RWPE2 (cell line): ENCODE measurements around the gene CDH19.

Experiments
- ATAC-seq: fragments of 200-7000 bp; cut with Tn5 transposase; 3 replicates; pipeline ENCODE4 v1.9.1; 2021; ENCODE audit warnings: low read depth
- DNase-seq: peaks from one replicate; pipeline ENCODE4 v3.0.0-alpha.2; 2020; ENCODE audit warnings: low spot score
- H3K27ac ChIP-seq: fragments of 450-650 bp; 2 replicates; pipeline ENCODE4 v1.5.1; 2017; ENCODE audit warnings: mild to moderate bottlenecking; ENCODE audit not compliant: poor library complexity, severe bottlenecking
- H3K27me3 ChIP-seq: fragments of 250-450 bp; sonication (Bioruptor Pico); 2 replicates; pipeline ENCODE4 v1.5.1; 2021; ENCODE audit warnings: mild to moderate bottlenecking, moderate library complexity; ENCODE audit not compliant: insufficient read depth, poor library complexity, severe bottlenecking
- H3K36me3 ChIP-seq: fragments of 250-450 bp; sonication (Bioruptor Pico); 2 replicates; pipeline ENCODE4 v1.5.1; 2020; ENCODE audit warnings: low read depth, mild to moderate bottlenecking, moderate library complexity
- H3K4me1 ChIP-seq: fragments of 250-450 bp; sonication (Bioruptor Pico); 2 replicates; pipeline ENCODE4 v1.5.1; 2021; ENCODE audit warnings: mild to moderate bottlenecking, moderate library complexity; ENCODE audit not compliant: insufficient read depth, poor library complexity, severe bottlenecking
- H3K4me3 ChIP-seq: fragments of 250-450 bp; sonication (Bioruptor Pico); 2 replicates; pipeline ENCODE4 v1.5.1; 2021; ENCODE audit warnings: mild to moderate bottlenecking, moderate library complexity; ENCODE audit not compliant: severe bottlenecking
- H3K9me3 ChIP-seq: fragments of 250-450 bp; sonication (Bioruptor Pico); 2 replicates; pipeline ENCODE4 v1.5.1; 2021; ENCODE audit warnings: mild to moderate bottlenecking, moderate library complexity; ENCODE audit not compliant: severe bottlenecking
- CTCF ChIP-seq: fragments of 450-650 bp; IDR thresholded peaks from one replicate; pipeline ENCODE4 v1.5.1; 2017; ENCODE audit warnings: mild to moderate bottlenecking, moderate library complexity; ENCODE audit not compliant: poor library complexity, severe bottlenecking

CDH19 gene

DNA sequence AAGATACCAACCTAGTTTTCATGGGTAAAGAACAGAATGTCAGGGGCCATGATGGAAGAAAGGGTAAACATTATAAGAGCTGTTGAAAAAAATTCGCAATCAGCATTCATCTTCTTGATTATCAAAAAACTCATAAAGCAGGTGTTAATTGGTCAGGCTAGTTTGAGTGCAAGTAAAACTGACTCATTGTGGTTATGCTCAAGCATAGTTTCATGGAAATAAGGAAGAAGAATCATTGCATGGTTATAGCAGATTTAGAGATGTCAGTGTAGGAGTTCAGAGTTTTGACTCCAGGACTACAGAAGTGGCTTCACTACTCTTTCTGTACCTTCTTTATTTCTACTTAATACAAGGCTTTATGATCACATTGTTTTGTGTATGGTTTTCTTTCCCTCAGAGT, 26.9 kb upstream of the CDH19 start:
- no peak for TF ChIP-seq CTCF
- no peak for DNase-seq

GRCh38 chr18:66623821-66624220, 19.9 kb upstream of the CDH19 start:
- H3K27ac ChIP-seq, result no peak overlapping the region
- no peaks in the 10 kb centered on the region for H3K36me3 ChIP-seq
- H3K27me3 ChIP-seq, result no peaks in the 10 kb centered on the region
- H3K4me1 ChIP-seq, result no peaks in the 10 kb centered on the region
- H3K4me3 ChIP-seq, result no peak overlapping the region
- no peak for TF ChIP-seq CTCF
- DNase-seq, result no peak
- ATAC-seq, result no peak
- no peaks in the 10 kb centered on the region for H3K9me3 ChIP-seq

More for the DNA sequence above, 26.9 kb upstream of the CDH19 start:
- ATAC-seq, result no peak
- Histone ChIP-seq H3K36me3 (no peaks in the 10 kb centered on the region), H3K27me3 (peaks cover 4% of the 10 kb centered on the region), H3K9me3 (no peaks in the 10 kb centered on the region), H3K27ac (no peak overlapping the region), H3K4me1 (no peaks in the 10 kb centered on the region), H3K4me3 (no peak overlapping the region)

DNA sequence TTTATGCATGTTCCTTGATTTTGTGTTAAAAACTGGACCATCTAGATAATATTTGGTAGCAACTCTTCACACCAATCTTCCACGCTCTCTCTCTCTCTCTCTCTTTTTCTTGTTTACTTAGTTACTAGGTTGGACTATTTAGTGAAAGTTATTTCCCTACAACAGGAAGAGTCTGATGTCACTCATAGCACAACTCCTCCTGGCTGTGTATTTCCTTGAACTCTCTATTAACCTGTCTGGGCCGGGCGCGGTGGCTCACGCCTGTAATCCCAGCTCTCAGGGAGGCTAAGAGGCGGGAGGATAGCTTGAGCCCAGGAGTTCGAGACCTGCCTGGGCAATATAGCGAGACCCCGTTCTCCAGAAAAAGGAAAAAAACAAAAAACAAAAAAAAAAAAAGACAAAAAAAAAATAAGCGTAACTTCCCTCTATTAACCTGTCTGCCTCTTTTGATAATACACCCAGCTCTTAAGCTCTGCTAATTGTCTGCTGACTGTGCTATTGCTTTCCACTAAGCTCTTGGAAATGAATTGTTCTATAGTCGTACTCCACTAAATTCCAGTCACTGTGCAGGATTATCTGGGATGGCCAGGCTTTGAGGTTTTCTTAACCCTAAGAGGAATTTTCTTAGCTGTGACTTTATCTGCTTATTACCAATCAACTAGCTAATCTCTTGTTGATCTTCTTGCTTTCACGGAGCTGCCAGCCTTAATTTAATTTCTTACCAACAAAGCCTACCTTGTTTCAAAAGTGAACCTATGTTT, 18.1 kb upstream of the CDH19 start:
- Histone ChIP-seq H3K9me3 (no peaks in the 10 kb centered on the region), H3K4me3 (no peak overlapping the region), H3K4me1 (no peaks in the 10 kb centered on the region), H3K36me3 (no peaks in the 10 kb centered on the region), H3K27ac (no peak overlapping the region), H3K27me3 (no peaks in the 10 kb centered on the region)
- no peak for TF ChIP-seq CTCF
- ATAC-seq, result no peak
- no peak for DNase-seq

- Histone ChIP-seq H3K27ac (no peak overlapping the region), H3K4me1 (no peaks in the 10 kb centered on the region), H3K27me3 (no peaks in the 10 kb centered on the region), H3K9me3 (no peaks in the 10 kb centered on the region), H3K4me3 (no peak overlapping the region), H3K36me3 (no peaks in the 10 kb centered on the region)
- ATAC-seq, result peak; percentile 75
- peak; percentile 71 for TF ChIP-seq CTCF
- DNase-seq, result no peak
Measured at GRCh38 chr18:66616523-66616983, 12.7 kb upstream of the CDH19 start.

GRCh38 chr18:66615176-66615575, 11.3 kb upstream of the CDH19 start:
- no peaks in the 10 kb centered on the region for H3K9me3 ChIP-seq
- DNase-seq, result no peak
- no peaks in the 10 kb centered on the region for H3K27me3 ChIP-seq
- no peaks in the 10 kb centered on the region for H3K4me1 ChIP-seq
- H3K4me3 ChIP-seq, result no peak overlapping the region
- TF ChIP-seq CTCF, result no peak
- H3K27ac ChIP-seq, result no peak overlapping the region
- no peak for ATAC-seq
- H3K36me3 ChIP-seq, result no peaks in the 10 kb centered on the region
